Stimulated activated naive CD4-positive, alpha-beta T cell treated with Interleukin-2 at 50 U/mL for 16 hours (primary cell): ENCODE data around the gene MYO18A.
"Not testable (repeated sequence)": the region's sequence is repeated elsewhere in the genome, so short reads cannot be mapped to it uniquely, and the experiment has no call there.

Experiments used
- DNase-seq: peaks from one replicate; lab custom pipeline; 2025; lab: John Stamatoyannopoulos, UW

MYO18A gene

DNA sequence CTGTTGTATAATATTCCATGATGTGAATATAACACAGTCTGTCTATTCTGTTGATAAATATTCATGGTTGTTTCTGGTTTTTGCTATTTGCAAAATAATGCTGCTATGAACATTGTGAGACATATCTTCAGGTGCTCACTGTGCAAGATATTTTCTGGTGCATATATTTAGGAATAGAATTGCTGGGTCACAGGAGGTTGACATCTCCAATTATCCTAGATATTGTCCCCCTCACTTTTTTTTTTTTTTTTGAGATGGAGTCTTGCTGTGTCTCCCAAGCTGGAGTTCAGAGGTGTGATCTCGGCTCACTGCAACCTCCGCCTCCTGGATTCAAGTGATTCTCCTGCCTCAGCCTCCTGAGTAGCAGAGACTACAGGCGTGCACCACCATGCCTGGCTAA lies 14.5 kb upstream of the MYO18A start:
- no peak for DNase-seq

DNA sequence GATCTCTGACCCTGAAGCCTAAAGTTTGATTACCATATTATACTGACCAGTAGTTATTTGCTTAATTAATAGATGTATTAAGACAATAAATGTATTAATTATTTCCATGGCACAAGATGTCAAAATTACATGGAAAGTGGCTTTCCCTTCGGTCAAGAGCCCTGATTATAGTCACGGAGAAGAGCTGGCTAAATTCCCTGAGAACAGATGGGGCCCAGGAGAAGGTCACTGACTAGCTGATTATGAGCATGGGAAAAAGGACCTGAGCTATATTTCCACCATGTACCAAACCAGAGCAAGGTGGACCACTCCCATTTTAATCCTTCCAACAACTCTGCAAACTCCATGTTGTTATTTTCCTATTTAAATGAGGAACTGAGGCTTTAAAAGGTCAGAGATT lies 12.9 kb upstream of the MYO18A start:
- no peak for DNase-seq

DNA sequence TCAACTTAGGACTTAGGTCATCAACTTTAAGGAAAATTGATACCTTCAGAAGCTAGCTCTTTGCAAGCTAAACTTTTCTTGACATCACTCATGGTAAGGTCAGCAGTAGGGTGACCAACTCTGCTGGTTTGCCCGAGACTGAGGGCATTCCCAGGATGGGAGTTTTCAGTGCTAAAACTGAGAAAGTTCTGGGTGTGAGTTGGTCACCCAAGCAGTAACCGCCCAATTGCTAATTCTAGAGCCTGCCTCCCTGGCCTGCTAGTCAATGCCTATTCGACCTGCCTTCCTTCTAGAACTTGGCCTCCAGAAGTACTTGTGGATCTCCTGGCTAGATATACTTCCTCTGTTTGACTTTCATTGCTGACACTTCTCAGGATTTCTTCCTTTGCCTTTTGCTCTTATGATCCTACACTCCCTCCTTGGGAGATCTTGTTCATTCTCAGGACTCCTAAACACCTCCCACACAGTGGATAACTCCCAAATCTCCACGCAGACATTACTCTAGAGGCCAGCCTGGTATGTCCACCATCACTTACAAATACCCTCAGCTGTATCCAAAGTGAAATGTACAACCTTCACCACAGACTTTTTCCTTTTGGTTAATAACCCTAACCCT lies 10.5 kb upstream of the MYO18A start:
- DNase-seq: no peak

DNA sequence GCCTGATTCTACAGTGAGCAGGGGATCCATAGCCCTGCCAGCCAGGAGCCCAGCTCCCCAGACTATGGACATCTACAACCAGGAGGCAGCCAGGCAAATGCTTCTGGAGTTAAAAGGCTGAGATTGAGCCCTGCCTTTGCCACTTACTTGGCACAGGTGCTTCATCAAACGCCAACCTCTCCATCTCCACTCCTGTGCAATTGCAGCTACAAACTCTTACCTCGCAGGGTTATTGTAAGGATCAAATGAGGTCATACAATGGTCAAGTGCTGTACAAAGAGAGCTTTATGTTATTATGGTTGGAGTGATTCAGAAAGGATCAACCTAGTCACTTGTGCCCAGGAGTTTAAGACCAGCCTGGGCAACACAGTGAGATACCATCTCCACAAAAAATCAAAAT lies 9.8 kb upstream of the MYO18A start:
- DNase-seq: no peak

DNA sequence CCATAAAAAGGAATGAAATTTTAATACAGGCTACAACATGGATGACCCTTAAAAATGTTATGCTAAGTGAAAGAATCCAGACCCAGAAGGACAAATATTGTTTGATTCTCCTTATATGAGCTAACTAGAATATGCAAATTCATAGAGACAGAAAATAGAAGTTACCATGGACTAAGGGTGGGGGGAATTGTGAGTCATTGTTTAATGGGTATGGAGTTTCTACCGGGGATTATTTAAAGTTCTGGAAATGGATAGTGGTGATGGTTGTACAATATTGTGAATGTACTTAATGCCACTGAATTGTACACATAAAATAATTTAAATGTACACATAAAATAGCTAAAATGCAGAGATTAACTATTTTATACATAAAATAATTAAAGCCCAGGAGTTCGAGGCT lies 9.2 kb upstream of the MYO18A start:
- DNase-seq: no peak

DNA sequence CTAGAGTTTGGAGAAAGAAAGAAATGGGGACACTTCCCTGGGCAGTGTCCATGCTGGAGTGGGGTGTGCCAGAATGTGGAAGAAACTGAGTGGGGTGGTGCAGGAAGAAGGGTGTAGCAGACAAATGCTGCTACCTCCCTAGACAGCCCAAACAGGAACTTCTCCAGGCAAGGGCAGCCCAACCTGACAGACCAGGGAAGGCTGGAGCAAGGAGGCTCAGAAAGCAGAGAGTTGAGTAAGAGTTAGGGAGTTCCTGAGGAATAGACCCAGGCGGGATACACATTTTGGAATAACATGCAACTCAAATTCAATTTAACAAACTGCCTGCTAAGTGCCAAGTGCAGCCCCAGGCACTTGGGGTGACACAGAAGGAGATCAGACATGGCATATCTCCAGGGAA lies 1.0 kb upstream of the MYO18A start:
- DNase-seq: no peak

DNA sequence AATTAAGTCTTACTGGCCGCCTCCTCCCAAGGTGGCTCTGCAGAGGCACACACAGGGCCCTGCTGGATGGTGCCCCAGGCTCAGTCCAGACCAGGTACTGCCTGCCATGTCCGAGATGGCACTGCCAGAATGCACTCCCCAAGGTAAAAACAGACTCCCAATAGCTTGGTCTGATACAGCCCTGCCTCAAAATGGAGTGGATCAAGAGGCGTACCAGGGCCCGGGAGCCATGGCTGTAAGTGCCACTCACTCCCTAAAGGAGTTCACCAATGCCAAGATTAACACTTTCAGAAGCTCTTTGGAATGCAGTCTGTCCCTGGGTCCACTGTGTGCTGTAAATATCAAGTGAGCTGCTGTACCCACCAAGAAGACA lies 576 bp upstream of the MYO18A start:
- DNase-seq: no peak

DNA sequence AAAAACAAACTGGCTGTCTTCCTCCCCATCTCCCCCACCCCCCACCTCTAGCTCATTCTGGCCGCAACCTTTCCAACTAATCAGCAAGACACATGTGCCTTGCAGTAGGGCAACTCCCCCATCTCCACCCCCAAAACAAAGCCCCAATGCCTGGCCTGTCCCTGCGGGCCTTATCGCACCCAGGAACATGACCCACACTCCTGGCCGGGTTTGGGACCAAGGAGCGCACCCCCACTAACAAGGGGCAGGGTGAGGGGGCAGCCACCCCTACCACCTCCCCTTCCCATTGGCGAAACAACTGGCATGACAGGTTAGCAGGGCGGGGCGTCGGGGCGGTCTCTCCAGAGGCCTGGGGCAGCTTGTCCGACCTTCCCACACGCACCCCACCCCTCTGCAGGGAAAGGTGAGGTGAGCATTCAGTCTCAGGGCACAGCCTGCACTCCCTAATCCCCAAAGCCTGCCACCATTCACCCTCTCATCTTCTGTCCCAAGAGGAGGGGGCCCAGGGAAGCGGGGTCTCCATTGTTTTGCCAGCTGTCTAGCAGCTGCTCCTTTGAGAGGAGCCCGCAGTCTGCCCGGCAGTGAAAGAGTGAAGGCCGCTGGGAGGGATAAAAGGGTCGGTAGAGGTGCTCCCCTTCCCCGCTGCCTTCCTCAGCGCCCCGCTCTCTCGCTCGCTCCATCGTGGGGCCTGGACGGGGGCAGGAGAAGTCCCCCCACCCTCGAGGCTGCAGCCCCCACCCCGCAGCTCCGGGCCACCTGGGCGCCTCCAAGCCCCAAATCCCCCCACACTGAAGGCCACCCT lies 765 bp downstream of the MYO18A start:
- no peak for DNase-seq

DNA sequence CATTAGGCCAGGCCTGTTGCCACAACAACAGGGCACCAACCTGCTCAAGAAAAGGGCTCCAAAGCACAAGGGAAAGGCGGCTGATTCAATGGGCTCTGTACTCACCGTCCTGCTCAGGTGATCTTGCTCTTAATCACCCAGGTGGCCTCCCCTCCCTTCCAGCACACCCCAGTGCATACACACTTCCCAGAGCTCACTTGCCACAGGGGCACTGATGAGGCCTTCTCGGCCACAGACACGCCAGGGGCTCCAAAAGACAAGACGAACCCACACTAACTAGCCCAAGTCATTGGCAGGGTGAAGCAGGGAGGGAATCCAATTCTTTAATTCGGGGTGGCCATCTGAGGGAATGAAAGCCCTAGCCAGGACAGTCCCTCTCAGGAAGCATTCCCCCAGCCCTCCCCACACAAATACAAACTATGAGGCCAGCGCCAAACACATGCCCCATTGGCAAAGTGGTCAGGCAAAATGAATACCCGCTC lies 1.4 kb downstream of the MYO18A start:
- DNase-seq: no peak

DNA sequence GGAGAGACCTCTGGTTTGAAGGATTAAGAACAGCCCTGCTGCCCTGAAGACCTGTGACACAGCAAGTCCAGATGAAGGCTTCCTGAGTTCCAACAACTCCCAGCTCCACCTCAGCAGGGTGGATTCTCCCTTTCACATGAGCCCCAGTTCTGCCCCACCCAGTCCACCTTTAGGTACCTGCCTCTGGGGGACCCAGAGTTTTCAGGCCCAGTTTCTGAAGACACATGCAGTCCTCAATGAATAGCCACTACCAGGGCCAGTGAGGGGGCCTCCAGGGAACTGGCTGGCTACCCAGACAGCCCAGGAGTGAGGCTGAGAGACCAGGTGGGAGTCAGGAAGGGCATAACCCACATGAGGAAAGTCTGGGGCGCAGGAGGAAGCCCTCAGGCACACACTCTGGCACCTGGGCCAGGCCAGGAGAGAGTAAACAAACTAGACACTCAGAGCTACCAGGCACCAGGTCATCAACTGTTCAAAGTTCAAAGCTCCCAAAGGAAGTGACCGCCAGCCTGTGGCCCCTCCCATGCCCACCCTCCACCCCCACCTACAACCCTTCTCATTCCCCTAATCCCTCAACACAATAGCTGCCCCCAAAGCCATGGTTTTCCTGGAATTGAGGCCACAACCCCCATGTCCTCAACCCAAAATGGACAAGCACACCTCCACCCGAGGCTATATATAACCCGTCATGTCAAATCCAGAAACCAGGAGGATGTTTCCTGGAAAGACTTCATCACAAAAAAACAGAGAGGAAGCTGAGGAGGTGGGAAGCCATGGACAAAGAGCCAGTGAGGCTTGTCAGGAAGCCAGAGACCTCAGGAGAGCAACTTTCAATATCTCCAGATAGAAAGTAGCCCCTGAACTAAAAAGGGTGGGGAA lies 2.1 kb downstream of the MYO18A start:
- no peak for DNase-seq

DNA sequence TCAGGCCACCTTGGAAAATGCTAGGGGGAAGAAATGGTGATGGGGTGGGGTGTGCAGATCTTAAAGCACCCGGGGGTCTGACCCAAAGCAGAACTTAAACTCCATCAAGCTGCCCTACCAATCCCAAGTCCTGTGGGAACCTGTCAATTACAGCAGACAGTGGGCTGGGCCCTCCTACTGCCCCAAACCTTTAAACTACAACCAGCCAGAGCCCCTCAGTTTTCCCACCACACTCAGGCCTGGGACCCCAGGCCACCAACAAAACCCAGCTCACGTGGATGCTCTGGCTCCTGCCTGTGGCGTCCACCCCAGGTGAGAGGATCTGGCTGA lies 2.7 kb downstream of the MYO18A start:
- no peak for DNase-seq

DNA sequence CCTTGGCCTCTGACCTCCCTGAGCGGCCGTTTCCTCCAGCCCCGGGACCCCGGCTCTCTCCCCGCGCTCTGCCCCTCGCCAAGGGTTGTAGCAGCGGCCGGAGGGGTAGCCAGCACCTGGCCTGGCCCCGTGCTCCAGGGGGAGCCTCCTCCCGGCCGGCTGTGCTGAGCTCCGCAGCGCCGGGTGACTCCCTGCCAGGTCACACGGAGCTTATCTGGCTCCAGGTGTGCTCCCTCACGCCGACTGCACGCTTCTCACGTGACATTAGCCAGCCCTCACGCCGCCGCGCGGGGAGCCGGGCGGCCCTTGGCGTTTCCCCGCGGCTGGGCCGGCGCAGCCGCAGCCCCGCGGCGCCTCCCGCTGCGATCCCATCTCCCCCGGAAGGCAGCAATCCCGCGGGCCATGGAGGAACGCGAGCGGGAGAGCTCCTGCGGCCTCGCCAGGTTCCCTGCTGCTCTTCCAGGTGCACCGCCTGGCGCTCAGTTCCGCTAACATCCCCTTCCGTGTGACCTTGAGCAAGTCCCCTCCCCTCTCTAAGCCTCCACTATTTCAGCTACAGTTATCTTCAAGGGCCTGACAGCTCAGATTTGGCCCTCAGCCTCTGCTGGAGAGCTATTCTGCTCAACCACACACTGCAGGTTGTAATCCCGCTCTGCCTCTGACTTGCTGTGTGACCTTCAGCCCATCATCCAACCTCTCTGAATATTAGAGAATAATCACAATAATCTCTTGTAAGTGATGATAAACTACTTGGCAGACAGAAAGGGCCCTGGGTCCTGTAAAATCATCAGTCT lies 3.4 kb downstream of the MYO18A start:
- DNase-seq: peak; percentile 39

DNA sequence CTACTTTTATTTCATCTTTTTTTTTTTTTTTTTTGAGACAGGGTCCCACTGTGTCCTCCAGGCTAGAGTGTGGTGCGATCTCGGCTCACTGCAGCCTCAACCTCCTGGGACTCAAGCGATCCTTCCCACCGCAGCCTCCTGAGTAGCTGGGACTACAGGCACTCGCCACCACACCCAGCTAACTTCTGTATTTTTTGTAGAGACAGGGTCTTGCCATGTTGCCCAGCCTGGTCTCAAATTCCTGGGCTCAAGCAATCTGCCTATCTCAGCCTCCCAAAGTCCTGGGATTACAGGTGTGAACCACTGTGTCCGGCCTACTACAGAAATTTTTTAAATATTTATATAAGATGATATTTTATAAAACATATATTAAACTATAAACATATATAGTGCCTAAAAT lies 4.8 kb downstream of the MYO18A start:
- DNase-seq: no peak

DNA sequence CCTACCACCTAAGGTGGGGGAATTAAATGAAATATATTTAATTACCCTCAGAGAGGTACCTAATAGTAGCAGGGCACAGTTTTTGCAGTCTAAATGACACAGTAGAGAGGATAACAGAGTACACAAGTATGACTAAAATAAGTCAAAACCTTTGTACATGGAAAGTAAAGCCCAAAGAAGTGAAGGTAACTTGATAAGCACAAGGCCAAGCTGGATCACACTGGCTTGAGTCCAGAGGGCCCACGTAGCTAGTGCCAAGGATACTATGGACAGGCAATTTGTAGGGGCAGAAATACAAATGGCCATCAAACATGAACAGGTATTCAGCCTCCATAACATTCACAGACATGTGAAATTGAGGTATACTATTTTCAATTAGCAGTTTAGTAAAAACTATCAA lies 7.6 kb downstream of the MYO18A start:
- no peak for DNase-seq

DNA sequence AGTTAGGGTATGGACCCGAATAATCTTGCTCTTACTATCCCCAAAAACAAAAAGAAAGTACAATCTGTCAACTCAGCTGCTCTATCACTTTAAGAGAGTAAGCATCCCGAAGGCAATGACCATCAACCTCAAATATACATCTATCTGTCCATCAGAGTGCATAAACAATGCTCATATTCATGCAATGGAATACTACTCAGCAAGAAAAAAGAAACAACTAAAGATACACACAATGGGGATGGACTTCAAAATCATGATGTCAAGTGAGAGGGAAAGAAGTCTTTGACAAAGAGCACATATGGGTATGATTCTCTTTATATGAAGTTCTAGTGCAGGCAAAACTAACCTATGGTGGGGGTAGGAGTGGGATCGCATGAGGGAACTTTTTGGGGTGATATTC lies 9.5 kb downstream of the MYO18A start:
- no peak for DNase-seq

DNA sequence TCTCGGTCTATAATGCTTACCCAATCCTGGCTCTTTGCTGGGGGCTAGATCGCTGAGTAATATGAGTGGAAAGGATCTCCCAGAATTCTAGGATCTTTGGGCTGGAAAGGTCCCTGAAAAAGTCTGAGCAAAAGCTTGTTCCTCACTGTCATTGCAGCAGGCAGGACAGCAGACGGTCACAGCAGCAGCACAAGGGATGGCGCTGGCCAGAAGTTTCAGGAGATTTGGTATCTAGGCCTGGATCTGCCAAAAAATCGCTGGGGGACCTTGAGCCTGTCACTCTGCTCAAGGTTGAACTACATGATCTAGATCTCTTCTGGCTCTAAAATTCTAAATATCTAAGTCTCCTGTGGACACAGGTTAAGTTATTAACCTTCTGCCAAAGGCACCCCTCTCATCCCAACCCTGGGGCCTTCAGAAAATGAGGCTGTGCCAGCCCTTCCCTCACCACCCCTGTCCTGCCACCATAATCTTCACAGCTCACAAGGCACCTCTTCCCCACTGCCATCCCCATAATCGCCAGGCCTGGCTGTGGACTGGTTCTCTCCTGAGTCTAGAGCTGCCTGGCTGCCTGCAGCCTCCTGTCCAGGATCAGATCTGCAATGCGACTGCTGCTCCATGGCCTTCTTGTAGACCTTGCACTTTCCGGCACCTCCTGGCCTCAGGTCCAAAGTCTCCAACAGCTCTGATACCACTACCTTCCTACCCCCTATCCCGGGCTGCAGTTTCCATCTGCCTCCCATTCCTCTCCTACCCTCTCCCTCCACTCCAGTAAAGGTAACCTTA lies 10.2 kb downstream of the MYO18A start:
- no peak for DNase-seq

DNA sequence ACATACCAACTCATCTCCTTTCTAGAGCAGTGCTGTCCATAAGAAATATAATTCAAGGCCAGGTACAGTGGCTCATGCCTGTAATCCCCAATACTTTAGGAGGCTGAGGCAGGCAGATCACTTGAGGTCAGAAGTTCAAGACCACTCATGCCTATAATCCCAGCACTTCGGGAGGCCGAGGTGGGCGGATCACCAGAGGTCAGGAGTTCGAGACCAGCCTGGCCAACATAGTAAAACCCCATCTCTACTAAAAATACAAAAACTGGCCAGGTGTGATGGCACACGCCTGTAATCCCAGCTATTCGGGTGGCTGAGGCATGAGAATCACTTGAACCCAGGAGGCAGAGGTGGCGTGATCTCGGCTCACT lies 11.5 kb downstream of the MYO18A start:
- DNase-seq: not testable (repeated sequence)

DNA sequence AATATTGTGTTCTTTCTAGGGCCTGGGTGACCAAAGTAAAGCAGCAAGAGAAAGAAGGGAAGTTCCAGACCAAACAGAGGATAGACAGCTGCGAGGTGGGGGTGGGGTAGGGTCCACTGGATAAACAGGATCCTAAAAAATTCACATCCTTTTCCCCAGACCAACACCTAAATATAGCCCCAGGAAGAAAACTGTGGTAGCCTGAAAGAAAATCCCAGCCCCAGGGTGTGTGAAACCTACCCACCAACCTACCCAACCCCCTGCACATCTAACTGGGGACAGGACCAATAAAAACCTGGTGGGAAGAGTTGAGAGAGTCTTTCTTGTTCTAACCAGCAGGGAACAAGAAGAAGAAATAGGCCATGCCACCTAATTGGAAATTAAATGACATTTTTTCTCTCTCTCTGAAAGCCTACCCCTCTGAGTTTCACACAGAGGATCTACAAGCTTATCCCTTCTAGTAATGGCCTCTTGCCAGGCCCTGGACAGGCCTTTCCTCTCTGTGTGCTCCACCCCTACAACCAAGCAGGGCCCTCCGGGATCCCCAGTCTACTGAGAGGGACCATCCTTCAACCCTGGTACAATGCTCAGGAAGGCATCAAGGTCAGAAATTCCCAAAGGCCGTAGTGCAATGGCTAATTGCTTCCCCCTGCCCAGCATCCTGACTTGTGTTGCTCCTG lies 12.0 kb downstream of the MYO18A start:
- no peak for DNase-seq

DNA sequence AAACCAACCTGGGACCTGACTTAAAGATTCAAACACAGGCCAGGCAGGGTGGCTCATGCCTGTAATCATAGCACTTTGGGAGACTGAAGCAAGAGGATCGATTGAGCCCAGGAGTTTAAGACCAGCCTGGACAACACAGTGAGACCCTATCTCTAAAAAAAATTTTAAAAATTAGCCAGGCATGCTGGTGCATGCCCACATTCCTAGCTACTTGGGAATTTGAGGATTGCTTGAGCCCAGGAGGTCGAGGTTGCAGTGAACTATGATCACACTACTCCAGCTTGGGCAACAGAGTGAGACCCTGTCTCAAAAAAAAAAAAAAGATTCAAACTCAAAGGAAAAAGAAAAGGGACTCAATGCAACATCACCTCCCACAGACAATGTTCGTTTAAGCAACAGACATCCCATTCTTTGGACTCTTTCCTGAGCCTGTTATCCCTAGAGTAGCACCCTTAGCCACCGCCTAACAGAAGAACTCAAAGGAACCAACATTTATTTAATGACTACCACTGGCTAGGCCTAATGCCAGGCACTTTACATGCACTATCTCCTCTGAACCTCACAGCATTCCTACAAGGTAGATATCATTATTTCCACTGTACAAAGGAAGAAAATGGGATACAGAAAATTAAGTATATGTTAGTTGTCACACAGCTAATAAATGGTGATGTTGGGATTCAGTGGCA lies 12.7 kb downstream of the MYO18A start:
- no peak for DNase-seq

DNA sequence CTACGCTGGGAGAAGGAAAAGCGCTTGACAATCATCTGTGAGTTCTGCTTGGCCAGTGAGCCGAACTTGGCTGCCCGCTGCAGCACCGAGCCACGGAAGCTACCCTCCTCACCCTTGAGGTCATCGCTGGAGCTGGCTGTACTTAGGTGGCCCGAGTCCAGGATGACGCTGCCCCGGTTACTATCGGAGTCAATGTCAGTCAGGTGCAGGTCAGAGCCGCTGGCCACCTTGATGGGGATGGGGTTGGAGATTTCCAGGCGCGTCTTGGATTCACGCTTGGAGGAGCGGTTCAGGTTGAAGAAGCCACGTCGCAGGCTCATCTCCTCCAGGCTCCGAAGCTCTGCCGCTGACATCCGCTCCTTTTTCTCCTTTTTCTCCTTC lies 13.7 kb downstream of the MYO18A start:
- DNase-seq: no peak
